NCI-H2227 (cell line): Measurements from ENCODE around the gene RPL35A.
A peak's percentile ranks its signal among the peaks of the same experiment; 100 is the strongest.
"Not testable (repeated sequence)": the region's sequence is repeated elsewhere in the genome, so short reads cannot be mapped to it uniquely, and the experiment has no call there.

Experiments
- DNase-seq: peaks from one replicate; lab custom pipeline; 2025; ENCODE audit not compliant: unreplicated experiment; lab: John Stamatoyannopoulos, UW

RPL35A gene

GRCh38 chr3:197949778-197950676 lies at the start of gene RPL35A:
TSS of gene RPL35A (plus strand) at chr3:197950190. CDS start at chr3:197950968, 778 bp downstream.
- peak; percentile 99 for DNase-seq

- no peak for DNase-seq
Measured at GRCh38 chr3:197901626-197902025, 48.4 kb upstream of the RPL35A start.

DNA sequence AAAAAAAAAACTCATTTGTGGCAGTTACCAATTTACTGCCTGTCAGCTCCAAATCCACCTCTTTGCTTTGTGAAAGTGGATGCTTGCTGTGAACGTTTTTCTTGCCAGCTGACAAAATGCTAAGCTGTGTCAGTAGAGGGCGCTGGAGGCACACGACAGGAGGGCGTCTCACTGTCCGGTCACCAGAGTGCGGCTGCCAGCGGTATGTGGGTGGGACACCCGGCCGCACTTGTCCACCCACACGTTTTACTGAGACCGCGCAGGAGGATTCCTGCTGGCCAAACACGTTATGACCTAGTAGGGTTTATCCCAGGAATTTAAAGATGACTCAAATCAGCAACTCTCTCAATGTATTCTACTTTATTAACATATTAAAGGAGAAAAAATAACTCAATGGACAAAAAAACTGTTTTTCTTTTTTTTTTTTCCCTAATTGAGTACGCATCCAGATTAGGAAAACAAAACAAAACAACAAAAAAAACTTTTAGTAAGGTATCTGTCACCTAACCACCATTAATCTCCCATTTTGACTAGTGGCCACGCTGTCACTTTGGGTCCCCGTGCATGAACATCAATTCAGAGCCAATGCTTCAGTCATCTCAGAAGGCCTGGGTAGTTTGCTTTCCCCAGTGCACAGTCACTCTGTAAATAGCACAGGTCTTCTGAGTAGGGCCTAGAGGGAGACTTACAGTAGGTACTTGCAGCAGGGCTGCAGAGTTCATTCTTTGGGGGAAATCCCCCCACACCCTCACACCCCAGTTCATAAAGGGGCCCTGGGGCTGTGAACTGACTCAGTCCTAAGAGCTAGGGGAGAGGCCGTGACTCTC lies 43.8 kb upstream of the RPL35A start:
- peak; percentile 87 for DNase-seq

DNA sequence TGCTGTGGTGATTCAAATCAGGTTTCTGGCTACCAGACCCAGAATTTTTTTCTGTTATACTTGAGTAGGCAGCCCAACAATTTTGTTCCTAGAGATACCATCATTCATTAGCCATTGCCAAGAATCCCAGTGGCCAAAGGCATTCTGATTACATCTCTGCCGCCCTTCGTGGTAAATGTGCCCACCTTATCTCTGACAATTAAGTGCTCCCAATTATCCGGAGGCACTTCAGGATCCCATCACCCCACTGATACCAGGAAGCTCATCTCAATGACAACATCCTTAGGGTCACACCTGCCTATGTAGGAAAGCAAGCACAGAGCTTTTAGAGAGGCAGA lies 43.2 kb upstream of the RPL35A start:
- no peak for DNase-seq

- no peak for DNase-seq
Measured at GRCh38 chr3:197907196-197907595, 42.8 kb upstream of the RPL35A start.

DNA sequence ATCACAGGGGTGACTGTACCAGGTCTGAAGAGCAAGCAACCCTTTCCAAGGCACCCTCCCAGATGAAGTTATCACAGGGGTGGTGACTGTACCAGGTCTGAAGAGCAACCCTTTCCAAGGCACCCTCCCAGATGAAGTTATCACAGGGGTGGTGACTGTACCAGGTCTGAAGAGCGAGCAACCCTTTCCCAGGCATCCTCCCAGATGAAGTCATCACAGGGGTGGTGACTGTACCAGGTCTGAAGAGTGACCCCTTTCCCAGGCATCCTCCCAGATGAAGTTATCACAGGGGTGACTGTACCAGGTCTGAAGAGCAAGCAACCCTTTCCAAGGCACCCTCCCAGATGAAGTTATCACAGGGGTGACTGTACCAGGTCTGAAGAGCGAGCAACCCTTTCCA lies 41.4 kb upstream of the RPL35A start:
- not testable (repeated sequence) for DNase-seq

- no peak for DNase-seq
Measured at GRCh38 chr3:197908957-197909701, 40.9 kb upstream of the RPL35A start.

GRCh38 chr3:197912741-197913476 lies 37.1 kb upstream of the RPL35A start:
- DNase-seq = no peak

- DNase-seq = no peak
Measured at GRCh38 chr3:197913641-197914380, 36.2 kb upstream of the RPL35A start.

DNA sequence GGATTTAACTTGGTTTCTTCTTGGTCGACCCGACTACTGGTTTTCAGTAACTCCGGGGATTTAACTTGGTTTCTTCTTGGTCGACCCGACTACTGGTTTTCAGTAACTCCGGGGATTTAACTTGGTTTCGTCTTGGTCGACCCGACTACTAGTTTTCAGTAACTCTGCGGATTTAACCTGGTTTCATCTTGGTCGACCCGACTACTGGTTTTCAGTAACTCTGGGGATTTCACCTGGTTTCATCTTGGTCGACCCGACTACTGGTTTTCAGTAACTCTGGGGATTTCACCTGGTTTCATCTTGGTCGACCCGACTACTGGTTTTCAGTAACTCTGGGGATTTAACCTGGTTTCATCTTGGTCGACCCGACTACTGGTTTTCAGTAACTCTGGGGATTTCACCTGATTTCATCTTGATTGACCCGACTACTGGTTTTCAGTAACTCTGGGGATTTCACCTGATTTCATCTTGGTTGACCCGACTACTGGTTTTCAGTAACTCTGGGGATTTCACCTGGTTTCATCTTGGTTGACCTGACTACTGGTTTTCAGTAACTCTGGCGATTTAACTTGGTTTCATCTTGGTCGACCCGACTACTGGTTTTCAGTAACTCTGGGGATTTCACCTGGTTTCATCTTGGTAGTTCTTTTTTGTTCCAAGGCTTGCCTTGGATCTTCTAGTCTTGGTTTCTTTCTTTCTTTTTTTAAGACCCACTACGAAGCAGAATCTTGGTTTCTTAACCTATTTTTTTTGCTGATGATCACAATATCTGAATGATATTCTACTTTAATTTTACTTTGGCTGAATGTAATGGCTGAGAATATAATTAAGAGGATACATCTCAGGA lies 28.3 kb upstream of the RPL35A start:
- not testable (repeated sequence) for DNase-seq

GRCh38 chr3:197926418-197926817 lies 23.6 kb upstream of the RPL35A start:
- DNase-seq = no peak

GRCh38 chr3:197927578-197927977 lies 22.4 kb upstream of the RPL35A start:
- DNase-seq = not testable (repeated sequence)

DNA sequence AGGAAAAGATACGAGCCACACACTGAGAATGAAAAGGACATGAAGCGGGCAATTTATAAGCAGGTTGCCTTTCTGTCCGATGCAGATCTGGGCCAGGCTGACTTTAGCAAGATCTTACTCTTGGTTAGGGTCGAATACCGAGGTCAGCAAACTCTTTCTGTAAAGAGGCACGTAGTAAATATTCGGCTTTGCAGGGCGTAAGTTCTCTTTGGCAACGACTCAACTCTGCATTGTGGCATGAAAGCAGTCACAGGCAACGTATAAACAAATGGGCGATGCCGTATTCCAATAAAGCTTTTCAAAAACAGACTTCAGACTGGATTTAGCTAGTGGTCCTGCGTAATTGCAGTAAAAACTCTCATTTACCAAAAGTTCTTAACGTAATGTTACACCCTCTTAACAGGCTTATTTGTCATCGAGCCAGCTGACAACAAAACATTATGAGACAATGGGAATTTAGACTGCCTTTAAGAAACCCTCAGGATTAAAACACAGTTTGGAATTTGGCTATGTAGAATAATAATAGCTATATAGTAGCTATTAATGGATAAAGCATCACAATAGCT lies 13.1 kb upstream of the RPL35A start:
- DNase-seq = no peak

DNA sequence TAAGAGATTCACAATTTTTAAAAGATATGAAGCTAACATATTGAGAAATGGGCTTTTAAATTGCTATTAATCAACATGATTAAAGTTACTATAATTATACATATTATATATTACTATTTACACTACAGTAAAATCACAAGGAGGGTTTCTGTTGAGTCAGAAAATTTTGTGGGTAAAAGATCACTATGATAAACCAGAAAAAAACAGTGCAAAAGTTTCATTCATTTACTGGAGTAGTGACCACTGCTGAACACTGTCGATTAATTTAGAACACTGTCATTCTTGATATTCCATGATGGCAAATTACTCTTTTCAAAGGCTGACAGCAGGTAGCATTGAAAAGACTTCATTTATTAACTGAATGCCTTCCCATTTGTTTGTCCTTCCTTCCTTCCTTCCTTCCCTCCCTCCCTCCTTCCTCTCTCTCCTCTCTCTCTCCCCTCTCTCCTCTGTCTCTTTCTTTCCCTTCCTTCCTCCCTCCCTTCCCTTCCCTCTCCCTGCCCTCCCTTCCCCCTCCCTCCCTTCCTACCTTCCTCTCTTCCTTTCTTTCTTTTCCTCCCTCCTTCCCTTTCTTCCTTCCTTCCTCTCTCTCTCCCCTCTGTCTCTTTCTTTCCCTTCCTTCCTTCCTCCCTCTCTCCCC lies 9.1 kb upstream of the RPL35A start:
- no peak for DNase-seq

- DNase-seq = peak; percentile 47
Measured at GRCh38 chr3:197942956-197943556, 6.9 kb upstream of the RPL35A start.

- DNase-seq = no peak
Measured at GRCh38 chr3:197949191-197949777, 706 bp upstream of the RPL35A start.

- no peak for DNase-seq
Measured at GRCh38 chr3:197950677-197951061, 679 bp downstream of the RPL35A start.
